Effector memory CD8-positive, alpha-beta T cell (primary cell): ENCODE measurements around the gene FLNA.
"Not testable (repeated sequence)": the region's sequence is repeated elsewhere in the genome, so short reads cannot be mapped to it uniquely, and the experiment has no call there.

Experiments
- ATAC-seq: fragments of 150-1000 bp; cut with Tn5 transposase; replicated peaks from 2 replicates; pipeline ENCODE4 v1.10.0; 2021; ENCODE audit warnings: mild to moderate bottlenecking, moderate library complexity
- DNase-seq, 3 experiments: peaks; one replicate each; pipeline ENCODE4 v3.0.0; 2021
- H3K27ac Mint-ChIP-seq, 2 donors: one replicate each; pipeline ENCODE4 v1.8.0; 2022; ENCODE audit warnings: mild to moderate bottlenecking in 2 of 2, mixed read lengths in 2 of 2, moderate library complexity in 2 of 2
- H3K27me3 Mint-ChIP-seq, 2 donors: one replicate each; pipeline ENCODE4 v1.8.0; 2022; ENCODE audit warnings: mixed read lengths in 2 of 2
- H3K36me3 Mint-ChIP-seq: one replicate; pipeline ENCODE4 v1.8.0; 2022; ENCODE audit warnings: mild to moderate bottlenecking, moderate library complexity, mixed read lengths; ENCODE audit not compliant: insufficient read depth
- H3K4me1 Mint-ChIP-seq, 2 donors: one replicate each; pipeline ENCODE4 v1.8.0; 2022; ENCODE audit warnings: low read depth in 2 of 2, mixed read lengths in 2 of 2
- H3K4me3 Mint-ChIP-seq, 2 donors: one replicate each; pipeline ENCODE4 v1.8.0; 2022; ENCODE audit warnings: mild to moderate bottlenecking in 2 of 2, mixed read lengths in 2 of 2, moderate library complexity in 2 of 2
- H3K9me3 Mint-ChIP-seq, 2 donors: one replicate each; pipeline ENCODE4 v1.8.0; 2022; ENCODE audit warnings: mixed read lengths in 2 of 2

Gene FLNA

DNA sequence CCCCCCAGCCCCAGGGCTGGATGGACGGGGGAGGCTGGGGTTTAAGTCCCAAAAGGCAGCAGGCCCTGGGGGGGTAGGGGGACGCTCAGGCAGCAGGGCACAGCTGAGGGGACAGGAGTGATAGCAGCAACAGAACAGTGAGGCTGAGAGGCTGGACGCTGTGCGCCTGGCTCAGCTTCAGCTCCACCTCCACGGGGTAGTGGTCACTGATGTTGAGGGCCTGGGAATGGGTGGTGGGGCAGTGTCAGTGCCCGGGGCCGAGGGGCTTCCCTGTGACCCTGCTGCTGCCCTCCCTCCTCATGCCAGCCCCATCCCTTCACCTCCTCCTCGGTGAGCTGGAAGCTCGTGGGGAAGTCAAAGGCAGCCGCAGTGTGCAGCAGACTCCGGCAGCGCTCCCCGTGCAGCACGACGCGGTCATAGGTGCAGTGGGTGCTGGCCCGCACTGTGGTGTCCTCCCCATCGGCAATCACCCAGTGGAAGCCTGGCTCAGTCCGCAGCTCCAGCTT is 28.2 kb upstream of the FLNA start:
- H3K27me3 Mint-ChIP-seq = no peaks in the 10 kb centered on the region
- H3K36me3 Mint-ChIP-seq = peaks cover 57% of the 10 kb centered on the region
- H3K27ac Mint-ChIP-seq = no peak overlapping the region
- peaks cover 12 to 20% of the 10 kb centered on the region in 2 donors for H3K4me1 Mint-ChIP-seq
- DNase-seq (no peak), ATAC-seq (no peak)
- H3K4me3 Mint-ChIP-seq = no peak overlapping the region
- no peaks in the 10 kb centered on the region for H3K9me3 Mint-ChIP-seq

DNA sequence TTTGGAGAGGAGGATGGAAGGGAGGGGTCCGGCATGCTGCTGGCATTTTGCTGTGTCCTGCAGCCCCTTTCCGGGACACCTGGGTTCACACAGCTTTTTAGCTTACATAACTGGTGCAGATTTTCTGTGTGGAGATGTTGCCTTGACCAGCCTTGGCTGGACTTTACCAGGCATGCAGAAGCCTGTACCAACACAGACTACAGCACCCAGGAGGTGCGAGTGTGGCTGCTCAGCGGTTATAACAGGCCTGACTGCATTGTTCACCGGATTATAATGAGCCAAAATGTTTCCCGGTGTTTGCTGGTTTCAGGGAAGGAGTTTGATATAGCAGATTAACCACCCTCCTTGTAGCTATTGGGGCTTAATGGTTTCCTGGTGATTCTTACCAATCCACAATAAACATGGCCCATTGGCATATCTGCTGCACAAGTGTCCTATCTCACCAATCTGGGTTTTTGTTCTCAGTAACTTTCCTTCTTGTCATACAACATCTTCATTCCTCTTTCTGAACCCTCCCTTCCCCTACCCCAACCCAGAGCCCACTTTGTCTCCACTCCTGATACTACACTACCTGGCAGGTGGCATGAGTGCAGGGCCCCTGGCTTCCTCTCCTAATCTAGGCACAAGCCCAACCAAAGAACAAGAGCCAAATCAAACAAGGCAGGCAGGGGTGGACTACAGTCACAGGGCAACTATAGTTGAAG is 27.6 kb upstream of the FLNA start:
- H3K4me1 Mint-ChIP-seq = peaks cover 12 to 20% of the 10 kb centered on the region in 2 donors
- no peaks in the 10 kb centered on the region for H3K27me3 Mint-ChIP-seq
- peaks cover 59% of the 10 kb centered on the region for H3K36me3 Mint-ChIP-seq
- H3K9me3 Mint-ChIP-seq = no peaks in the 10 kb centered on the region
- peak overlapping the region in 1 of 2 donors; percentile 99 for H3K27ac Mint-ChIP-seq
- H3K4me3 Mint-ChIP-seq = peak overlapping the region in 1 of 2 donors; percentile 99
- DNase-seq = no peak
- no peak for ATAC-seq

DNA sequence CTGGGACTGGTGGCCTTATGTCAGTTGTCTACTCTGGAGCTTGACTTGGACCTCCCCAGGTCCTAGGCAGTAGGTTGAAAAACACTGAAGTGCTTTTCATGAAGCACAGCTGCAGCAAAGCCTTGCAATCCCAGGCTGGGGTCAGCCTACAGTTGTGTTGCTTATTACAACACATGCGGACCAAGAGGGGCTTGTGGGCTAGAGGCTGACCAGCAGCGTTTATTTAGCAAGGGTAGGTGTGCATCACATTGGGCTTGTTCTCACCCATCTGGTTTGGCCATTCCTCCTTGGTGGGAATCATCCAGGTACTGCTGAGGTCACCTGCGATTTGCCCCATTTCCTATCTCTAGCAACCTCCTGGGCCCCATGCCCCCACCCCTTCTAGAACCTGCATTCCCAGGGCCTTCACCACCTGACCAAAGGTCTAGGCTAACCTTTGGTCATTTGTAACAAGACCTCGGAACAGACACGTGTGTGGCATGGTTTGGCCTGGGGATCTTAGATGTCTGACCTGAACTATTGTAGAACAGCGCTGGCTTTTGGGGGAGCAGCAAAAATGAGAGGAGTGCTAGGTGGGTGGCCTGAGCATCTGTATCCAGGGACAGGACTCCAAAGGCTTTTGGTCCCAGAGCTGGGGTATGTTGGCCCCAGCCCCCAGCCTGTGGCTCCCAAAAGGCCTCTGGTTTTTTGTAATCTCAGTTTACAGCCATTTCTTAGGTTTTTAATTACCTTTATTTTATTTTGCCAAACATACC is 26.8 kb upstream of the FLNA start:
- Mint-ChIP-seq H3K4me3 (peak overlapping the region in 1 of 2 donors; percentile 99), H3K27ac (peak overlapping the region in 1 of 2 donors; percentile 99), H3K4me1 (peaks cover 12 to 20% of the 10 kb centered on the region in 2 donors), H3K9me3 (no peaks in the 10 kb centered on the region), H3K27me3 (no peaks in the 10 kb centered on the region), H3K36me3 (peaks cover 53% of the 10 kb centered on the region)
- DNase-seq (no peak), ATAC-seq (no peak)

DNA sequence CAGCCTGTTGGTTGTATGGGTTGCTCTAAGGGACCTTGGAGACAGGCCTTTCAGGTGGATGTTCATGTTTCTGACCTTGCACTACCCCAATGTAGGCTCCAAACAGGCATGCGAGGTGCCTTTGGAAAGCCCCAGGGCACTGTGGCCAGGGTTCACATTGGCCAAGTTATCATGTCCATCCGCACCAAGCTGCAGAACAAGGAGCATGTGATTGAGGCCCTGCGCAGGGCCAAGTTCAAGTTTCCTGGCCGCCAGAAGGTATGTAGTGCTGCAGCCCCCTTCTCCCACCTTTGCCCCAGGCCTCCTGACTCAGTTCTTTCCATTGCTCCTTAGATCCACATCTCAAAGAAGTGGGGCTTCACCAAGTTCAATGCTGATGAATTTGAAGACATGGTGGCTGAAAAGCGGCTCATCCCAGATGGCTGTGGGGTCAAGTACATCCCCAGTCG is 26.0 kb upstream of the FLNA start:
- peak overlapping the region in 1 of 2 donors; percentile 99 for H3K4me3 Mint-ChIP-seq
- H3K36me3 Mint-ChIP-seq = peaks cover 53% of the 10 kb centered on the region
- not testable (repeated sequence) for DNase-seq, H3K9me3 Mint-ChIP-seq, ATAC-seq, H3K27me3 Mint-ChIP-seq
- H3K27ac Mint-ChIP-seq = peak overlapping the region; percentile 99
- H3K4me1 Mint-ChIP-seq = peaks cover 12 to 20% of the 10 kb centered on the region in 2 donors

DNA sequence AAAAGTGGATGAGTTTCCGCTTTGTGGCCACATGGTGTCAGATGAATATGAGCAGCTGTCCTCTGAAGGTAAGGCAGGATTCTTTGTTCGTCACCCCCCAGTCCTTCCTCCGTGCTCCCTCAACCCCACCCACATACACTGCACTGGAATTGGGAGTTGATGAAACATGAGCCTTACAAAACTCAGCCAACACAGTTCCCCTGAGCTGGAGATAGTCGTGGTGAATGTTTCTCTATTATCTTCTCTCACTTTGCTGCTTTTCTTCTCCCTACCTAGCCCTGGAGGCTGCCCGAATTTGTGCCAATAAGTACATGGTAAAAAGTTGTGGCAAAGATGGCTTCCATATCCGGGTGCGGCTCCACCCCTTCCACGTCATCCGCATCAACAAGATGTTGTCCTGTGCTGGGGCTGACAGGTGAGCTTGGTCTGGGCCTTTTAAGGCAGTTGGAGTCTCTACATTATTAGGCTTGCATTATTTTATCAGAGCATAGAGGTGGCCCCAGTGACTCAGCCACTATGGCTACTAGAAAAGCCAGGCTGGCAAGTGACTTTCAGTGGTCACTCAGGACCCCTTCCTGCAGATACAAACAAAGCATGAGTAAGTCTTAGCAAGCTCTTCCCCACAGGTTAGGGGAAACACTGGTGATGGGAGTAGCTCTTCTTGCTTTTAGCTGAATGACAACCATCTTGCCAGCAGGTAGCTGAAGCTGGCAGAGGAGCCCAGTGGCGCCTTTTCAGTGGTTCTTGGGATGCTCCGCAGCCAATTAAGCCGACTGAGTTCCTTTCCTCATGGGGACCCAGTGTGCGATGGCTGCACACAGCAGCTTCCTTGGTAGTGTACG is 25.3 kb upstream of the FLNA start:
- Mint-ChIP-seq H3K36me3 (peaks cover 53% of the 10 kb centered on the region), H3K4me1 (peaks cover 12 to 20% of the 10 kb centered on the region in 2 donors), H3K27ac (peak overlapping the region; percentile 99), H3K4me3 (peak overlapping the region; percentile 98 to 99), H3K9me3 (no peaks in the 10 kb centered on the region), H3K27me3 (no peaks in the 10 kb centered on the region)
- peak in 2 of 3 experiments; percentile 21 to 24 for DNase-seq
- no peak for ATAC-seq

DNA sequence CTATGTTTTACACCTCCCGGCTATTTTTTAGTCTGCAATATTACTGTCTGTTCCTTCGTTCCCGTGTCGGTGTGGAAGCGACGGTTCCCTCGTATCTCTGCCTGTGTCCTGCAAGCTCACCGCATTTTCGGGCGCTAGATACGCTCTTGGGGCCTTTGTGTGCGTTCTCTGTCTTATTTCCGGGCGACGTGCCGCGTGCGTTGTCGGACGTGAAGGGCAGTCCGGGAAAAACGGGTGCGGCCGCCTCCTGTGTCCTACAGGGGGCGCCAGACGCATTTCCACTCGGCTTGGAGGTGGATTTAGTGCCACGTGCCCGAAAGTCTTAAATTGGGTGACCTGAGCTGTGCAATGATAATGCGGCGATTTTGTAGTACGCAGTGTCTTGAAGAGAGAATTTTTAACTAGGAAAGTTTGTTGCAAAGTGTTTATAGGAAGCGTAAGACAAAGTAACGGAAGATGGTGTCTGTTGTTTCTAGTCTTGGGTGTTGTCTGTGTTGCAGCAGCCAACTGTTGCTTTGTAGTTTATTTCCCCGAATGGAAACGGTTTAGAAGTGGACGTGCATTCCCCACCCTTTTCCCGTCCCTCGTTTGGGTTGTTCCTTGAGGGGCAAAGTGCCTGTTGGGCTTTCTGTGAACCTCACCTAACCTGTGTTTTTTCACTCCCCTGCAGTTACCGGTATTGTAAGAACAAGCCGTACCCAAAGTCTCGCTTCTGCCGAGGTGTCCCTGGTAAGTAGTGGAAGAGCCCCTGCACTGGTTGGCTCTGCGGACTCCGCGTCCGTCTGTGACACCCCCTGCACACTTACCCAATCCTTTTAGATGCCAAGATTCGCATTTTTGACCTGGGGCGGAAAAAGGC is 24.5 kb upstream of the FLNA start:
- peaks cover 12 to 20% of the 10 kb centered on the region in 2 donors for H3K4me1 Mint-ChIP-seq
- no peaks in the 10 kb centered on the region for H3K27me3 Mint-ChIP-seq
- H3K27ac Mint-ChIP-seq = peak overlapping the region; percentile 99
- ATAC-seq = peak; percentile 38
- DNase-seq = peak; percentile 72 to 76 (median 74)
- no peaks in the 10 kb centered on the region for H3K9me3 Mint-ChIP-seq
- H3K36me3 Mint-ChIP-seq = peaks cover 53% of the 10 kb centered on the region
- peak overlapping the region; percentile 98 to 99 for H3K4me3 Mint-ChIP-seq

DNA sequence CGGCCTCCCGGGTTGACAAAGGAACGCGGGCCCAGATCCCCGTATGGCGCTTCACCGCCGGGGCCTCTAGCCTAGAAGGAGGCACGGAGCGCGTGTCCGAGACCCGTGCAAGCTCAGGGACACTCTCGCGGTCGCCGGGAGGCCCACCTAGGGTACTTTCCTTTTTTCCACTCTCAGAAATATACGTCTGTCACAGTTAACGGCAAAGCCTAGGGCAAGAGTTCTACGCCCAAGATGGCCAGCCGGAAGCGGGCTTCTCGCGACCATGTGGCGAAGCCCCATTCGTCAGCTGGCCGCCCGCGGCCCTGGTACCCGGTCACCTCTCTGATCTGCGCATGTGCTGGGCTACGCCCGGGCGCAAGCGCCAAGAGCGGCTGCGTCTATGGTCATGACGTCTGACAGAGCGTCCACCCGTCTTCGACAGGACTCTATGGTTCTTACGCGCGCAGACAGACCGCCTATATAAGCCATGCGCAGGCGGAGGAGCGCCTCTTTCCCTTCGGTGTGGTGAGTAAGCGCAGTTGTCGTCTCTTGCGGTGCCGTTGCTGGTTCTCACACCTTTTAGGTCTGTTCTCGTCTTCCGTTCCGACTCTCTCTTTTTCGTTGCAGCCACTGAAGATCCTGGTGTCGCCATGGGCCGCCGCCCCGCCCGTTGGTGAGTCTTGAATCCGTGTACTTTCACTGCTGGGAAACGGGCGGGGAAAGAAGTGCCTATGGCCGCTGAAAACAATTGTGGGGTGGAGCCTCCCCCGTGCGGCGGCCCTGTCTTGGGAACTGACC is 23.6 kb upstream of the FLNA start, which contains the start of gene RPL10:
Gene RPL10, plus strand, starts transcription at position 490 of the 780 bp plus-strand sequence. Its CDS starts 143 bp downstream, at position 633.
- Mint-ChIP-seq H3K4me3 (peak within 1 kb of the TSS; percentile 98 to 99), H3K9me3 (no peaks in the 10 kb centered on the region), H3K4me1 (peaks cover 12 to 20% of the 10 kb centered on the region in 2 donors), H3K27me3 (no peaks in the 10 kb centered on the region), H3K27ac (peak within 1 kb of the TSS; percentile 99), H3K36me3 (peaks cover 46% of the 10 kb centered on the region)
- ATAC-seq (peak; percentile 73), DNase-seq (peak; percentile 83 to 87 (median 86))

DNA sequence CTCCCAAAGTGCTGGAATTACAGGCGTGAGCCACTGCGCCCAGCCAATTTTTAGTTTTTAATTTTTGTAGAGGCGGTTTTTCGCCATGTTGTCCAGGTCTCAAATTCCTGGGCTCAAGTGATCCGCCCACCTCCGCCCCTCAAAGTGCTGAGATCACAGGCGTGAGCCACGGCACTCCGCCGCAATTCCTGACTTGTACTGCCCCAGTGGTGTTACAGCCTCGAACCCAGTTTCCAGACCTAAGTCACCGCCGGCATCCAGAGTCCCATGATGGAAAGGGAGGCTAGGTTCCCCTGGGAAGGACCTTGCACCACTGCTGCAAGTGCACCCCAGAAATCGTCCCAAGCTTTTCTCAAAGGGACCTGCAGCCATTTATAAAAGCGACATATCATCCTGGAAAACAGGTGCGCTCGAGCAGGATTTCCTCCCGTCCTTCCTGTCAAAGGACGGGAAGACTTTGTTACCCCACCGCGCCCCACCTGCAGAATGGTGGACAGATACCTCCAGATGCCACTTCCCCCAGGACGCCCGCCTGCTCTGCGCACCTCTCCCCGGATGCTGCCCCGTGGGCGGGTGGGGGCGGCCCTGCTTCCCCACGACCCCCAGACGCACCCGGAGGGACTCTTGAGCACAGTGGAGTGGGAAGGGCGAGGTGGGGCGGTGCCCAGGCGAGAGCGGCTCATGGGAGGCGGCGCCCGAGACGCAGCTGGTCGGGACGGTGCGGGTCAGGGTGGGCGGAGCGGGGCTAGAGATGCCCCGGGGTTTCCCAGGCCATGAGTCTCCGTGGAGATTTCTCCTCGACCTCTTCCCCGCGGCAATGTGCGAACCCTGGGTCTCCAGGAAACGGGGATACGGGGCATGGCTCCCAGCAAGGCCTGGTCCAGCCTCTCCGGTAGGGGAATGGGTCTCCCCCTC is 22.8 kb upstream of the FLNA start:
- no peaks in the 10 kb centered on the region for H3K9me3 Mint-ChIP-seq
- DNase-seq = peak in 2 of 3 experiments; percentile 37 to 39
- peak overlapping the region; percentile 99 for H3K27ac Mint-ChIP-seq
- no peaks in the 10 kb centered on the region for H3K27me3 Mint-ChIP-seq
- peaks cover 46% of the 10 kb centered on the region for H3K36me3 Mint-ChIP-seq
- peaks cover 12 to 20% of the 10 kb centered on the region in 2 donors for H3K4me1 Mint-ChIP-seq
- peak overlapping the region; percentile 98 to 99 for H3K4me3 Mint-ChIP-seq
- peak; percentile 39 for ATAC-seq

DNA sequence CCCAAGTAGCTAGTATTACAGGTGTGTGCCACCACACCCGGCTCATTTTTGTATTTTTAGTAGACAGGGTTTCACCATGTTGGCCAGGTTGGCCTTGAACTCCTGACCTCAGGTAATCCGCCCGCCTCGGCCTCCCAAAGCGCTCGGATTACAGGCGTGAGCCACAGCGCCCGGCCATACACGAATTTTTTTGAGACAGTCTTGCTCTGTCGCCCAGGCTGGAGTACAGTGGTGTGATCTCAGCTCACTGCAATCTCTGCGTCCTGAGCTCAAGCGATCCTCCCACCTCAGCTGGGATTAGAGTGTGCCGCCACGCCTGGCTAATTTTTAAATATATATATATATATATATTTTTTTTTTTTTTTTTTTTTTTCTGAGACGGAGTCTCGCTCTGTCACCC is 21.9 kb upstream of the FLNA start:
- H3K27ac Mint-ChIP-seq = not testable (repeated sequence)

DNA sequence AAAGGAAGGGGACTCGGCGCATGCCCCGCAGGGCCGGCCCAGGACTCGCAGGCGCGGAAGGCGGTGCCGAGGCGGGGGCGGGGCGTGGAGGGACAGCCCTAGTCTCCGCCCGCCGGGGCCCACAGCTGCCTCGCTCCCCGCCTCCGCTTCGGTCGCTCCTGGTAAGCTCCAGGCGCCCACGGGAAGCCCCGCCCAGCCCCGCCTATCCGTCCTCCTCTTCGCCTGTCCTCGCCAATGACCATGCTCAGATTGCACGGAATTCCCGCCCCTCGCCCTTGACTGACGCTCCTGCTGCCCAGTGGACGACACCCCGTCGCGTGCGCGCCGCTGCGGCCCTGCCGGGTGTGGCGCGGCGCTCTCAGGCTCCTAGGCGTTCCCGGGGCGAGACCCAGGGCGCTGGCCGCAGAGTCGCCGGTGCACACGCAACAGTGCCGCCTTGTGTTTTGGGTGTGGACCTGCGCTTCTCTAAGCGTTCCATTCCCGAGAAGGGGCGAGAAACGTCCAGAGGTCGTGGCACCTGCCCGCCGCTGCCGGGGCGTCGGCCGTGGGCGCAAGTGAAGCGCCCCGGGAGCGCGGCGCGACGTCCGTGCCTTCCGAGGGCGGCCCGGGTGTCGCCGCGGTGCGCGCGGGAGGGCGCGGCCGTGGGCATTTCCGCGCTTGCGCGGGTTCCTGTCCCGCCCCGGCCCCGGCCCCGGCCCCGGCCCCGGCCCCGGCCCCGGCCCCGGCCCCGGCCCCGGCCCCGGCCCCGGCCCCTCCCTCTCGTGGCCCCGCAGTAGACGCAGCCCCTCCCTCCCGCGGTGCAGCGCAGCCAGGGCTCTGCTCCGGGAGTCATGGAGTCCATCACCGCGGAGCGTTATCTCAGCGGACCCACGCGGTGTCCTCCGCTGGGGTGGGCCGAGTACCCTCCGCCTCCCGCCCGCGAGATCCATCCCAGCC is 15.6 kb upstream of the FLNA start:
- H3K4me3 Mint-ChIP-seq, H3K9me3 Mint-ChIP-seq, DNase-seq, H3K36me3 Mint-ChIP-seq, H3K27me3 Mint-ChIP-seq, H3K27ac Mint-ChIP-seq, H3K4me1 Mint-ChIP-seq: not testable (repeated sequence)
- peak; percentile 59 for ATAC-seq

More for the DNA sequence above, 21.9 kb upstream of the FLNA start:
- Mint-ChIP-seq H3K36me3 (peaks cover 38% of the 10 kb centered on the region), H3K4me3 (peak overlapping the region in 1 of 2 donors; percentile 99), H3K4me1 (peaks cover 12 to 20% of the 10 kb centered on the region in 2 donors)
- DNase-seq, H3K27me3 Mint-ChIP-seq, ATAC-seq, H3K9me3 Mint-ChIP-seq: not testable (repeated sequence)
